Ecto neural progenitor cell (in vitro differentiated cells): ENCODE measurements around the gene CASKIN2.

Source experiments
- DNase-seq: peaks from one replicate; pipeline ENCODE4 v3.0.0-alpha.2; 2018; ENCODE audit warnings: low spot score

Gene CASKIN2

DNA sequence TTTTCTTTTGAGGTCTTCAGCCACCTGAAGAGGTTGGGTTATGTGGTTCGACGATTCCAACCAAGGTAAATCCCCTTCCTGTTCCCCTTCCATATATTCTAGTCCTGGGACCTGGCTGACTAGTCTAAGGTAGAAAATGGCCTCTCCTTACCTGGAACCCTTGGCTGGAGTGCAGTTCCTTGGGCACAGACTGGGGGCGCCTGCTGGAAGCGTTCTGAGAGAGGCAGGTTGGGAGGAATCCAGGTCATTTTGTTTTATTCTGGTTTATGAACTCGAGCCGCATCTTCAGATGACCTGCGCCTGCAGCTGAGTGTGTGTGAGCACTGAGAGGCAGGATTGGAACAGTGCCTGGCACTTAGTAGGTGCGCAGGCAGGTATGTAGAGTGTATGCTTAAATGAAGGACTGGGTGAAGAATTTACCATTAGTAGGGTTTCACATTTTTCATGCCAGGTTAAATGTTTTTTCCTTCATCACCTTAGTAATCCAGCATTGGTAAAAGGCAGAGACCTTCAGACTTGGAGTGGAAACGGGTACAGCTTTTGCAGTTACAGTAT is 3.7 kb upstream of the CASKIN2 start:
- DNase-seq: no peak

DNA sequence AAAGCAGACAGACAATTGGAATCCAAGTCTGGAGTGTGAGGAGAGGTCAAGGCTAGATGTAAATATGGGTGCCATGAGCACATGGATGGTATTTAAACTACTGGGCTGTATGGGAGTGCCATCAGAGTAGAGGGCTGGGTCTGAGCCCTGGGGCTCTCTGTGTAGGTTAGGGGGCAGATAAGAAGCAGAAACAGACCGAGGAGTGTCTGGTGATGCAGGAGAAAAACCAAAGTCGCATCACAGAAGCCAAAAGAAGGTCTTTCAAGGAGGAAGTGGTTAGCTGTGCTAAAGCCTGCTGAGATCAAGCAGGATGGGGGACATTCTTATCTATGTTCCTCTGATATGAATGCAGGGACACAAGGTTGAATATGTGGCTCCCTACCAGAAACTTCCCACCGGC is 2.9 kb upstream of the CASKIN2 start:
- DNase-seq: no peak

DNA sequence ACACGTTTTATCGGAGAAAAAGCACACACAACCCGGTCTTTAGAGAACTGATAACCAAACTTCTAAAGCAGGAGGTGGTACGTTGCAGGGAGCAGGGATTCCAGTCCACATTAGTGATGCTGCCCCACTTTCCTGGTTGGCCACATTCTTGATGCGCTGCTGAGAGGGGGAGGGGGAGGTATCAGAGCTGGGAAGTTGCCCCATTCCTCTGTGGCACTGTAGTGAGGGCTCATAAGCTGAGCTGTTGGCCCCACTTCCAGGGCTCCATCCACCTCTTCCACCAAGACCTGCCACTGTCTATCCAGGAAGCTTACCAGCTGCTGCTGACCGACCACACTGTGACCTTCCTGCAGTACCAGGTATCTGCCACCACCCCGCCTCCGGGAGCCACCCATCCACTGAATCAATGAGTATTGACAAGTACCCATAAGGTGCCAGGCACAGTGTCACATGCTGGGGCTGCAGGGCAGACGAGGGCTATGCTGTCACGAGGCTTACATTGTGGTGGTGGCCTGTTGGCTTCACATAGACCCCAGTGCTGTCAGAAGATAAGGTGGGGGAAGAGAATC is 2.0 kb upstream of the CASKIN2 start:
- no peak for DNase-seq

DNA sequence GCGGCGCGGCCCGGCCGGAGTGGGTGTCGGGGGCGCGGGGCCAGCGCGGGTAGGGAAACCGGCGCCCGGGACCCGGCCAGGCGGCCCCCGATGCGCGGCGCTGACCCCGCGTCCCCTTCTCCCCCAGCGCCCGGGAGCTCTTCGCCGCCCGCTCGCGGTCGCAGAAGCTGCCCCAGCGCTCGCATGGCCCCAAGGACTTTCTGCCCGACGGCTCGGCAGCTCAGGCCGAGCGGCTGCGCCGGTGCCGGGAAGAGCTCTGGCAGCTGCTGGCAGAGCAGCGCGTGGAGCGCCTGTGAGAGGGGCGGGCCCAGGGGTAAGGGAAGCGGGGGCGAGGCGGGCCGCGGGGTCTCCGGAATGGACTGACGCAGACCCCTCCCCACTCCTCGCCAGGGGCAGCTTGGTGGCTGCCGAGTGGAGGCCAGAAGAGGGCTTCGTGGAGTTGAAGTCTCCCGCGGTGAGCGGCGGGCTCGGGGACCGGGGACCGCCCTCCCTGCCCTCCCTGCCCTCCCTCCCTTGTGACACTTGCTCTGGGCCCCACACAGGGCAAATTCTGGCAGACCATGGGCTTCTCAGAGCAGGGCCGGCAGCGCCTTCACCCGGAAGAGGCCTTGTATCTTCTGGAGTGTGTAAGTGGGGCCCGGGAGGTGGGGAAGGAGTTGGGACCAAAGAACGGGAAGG is 1.4 kb upstream of the CASKIN2 start:
- peak; percentile 87 for DNase-seq

DNA sequence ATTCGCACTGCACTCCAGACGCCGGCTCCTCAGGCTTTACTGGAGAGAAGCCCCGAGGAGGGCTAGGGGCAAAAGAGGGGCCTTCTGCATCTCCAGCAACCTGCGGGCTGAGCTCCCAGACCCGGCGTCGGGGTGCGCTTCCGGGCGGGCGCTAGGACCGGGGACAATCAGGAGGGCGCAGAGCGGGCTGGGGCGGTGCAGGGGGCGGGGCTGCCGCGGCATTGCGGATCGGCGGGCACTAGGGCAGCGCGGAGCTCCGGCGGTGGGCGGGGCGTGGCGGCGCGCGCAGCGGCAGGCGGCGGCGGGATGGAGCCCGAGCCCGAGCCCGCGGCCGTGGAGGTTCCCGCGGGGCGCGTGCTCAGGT is 900 bp upstream of the CASKIN2 start, which contains the start of gene TSEN54:
TSS of gene TSEN54 (plus strand) at position 274 of the 364 bp plus-strand sequence. CDS start at position 307, 33 bp downstream.
- peak; percentile 97 for DNase-seq

DNA sequence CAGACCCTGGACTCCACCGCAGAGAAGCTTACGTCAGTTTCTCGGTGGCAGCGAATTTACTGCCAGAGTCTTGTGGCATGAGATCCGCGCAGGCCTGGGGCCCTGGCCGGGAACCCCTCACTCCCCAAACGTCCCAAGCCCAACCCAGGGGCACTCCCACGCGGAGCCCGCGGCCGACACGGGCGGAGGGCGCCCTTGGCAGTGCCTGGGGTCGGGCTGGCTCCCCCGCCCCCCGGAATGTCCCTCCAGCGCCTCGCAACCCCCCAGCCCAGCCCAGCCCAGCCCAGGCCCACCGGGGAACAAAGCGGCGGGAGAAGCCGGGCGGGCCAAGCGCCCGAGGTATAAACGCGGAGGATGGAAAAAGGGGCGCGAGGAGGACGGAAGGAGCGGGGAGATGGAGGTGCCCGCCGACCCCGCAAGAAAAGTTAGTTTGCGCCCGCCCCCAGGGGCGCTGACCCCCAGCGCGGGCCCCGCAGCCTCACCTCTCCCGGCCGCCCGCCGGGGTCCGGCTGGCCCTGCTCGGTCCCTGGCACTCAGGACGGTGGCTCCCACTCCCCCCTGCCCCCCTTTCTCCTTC is 330 bp downstream of the CASKIN2 start:
- DNase-seq: no peak

DNA sequence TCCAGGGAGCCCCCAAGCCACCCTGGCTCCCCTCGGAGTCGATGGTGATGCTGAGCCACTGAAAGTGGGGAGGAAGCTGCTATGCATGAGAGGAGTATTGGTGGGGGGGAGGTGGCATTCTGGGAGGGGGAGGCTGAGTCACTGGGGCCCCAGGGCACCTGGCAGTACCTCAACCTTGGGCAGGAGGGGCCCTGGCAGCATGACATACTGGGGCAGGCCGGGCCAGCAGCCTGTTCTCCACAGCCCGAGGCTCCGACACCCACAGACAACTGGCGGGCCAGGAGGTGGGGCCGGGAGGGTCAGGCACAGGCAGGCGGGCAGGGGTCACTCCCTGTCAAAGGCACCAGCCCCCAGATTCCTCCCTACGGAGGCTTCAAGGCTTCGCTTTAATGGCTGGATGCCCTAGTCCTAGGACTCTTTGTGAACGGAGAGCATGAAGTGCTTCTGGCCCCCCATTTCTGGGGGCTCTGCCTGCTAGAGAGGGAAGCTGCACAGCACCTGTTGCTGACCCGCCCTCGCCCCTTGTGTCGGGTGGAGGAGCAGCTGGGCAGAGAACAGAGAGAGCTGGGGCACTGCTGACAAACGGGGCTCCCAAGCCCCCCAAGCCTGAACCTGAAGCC is 928 bp downstream of the CASKIN2 start:
- no peak for DNase-seq

DNA sequence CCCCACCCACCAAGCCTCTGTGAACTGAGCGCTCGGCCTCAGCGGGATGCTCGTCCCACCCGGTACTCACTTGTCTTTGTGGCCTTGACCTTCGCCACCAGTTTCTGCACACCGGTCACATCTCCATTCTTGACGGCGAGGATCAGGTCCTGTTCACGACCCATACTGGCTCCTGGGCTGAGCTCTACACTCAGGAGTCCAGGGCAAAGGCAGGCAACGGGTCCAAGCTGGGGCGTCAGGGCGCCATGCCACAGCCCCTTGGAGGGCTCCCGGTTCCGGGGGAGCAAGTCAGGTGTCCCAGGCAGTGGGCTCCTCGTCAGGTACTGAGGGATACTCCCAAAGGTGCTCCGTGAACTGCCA is 1.7 kb downstream of the CASKIN2 start:
- no peak for DNase-seq

DNA sequence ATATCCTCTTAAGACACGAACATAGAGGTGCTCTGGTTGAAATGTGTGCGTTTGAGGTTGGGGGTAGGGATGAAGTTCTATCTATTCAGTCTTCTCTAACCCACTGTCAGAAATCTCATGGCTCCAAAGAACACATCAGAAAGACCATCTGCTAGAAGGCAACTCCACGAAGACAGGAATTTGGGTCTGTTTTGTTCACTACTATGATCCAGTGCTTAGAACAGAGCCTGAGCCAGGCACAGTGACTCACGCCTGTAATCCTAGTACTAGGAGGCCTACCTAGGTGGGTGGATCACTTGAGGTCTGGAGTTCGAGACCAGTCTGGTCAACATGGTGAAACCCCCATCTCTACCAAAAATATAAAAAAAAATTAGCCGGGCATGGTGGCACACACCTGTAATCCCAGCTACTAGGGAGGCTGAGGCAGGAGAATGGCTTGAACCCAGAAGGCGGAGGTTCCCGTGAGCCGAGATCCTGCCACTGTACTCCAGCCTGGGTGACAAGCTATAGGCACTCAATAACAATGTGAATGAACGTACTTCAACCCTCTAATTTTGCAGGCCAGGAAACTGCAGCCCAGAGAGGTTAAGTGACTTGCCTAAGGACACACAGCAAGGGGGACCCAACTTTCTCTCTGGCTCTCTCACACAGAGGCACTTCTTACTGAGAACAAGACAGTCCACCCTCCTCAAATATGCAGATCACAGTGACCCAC is 2.3 kb downstream of the CASKIN2 start:
- DNase-seq: no peak

DNA sequence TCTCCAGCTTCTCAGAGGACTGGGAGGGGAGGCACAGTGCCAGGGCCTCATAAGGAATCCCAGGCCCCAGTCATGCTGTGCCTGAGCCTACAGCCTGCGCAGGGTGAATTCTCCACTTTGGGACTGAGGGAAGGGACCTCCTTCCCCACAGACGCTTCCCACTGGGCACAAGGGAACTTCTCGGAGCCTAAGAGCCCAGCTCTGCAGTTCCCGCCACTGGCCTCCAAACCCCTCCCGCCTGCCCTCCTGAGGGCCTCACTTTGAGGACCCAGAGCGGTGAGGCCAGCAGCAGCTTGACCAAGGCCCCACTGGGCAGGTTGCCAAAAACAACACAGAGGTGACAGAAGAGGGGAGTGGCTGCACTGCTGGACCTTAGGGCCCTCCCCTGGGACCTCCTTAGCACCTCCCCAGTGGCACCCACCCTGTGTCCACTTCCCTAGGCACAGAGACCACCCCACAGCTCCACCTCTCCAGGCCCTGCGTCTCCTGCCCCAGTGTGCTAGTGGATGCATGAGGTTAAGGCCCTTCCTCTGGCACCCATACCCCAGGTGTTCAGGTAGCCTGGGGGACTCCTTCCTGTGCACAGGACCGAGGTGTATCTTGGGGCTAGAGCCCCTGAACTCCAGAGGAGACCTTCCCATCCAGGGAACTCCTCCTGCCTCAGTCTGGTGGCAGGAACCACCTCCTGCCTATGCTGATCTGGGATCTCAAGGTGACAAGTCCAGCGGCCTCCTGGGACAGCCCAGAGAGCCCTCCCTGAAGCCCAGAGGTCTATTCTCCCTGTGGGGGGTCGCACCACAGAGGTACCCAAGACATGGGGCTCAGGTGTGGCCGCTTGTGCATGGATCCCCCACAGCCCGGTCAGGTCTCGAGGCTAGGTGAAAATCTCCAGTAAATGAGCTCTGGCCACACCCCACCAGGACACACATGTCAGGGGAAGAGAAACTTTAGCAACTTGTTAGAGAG is 3.4 kb downstream of the CASKIN2 start:
- no peak for DNase-seq

DNA sequence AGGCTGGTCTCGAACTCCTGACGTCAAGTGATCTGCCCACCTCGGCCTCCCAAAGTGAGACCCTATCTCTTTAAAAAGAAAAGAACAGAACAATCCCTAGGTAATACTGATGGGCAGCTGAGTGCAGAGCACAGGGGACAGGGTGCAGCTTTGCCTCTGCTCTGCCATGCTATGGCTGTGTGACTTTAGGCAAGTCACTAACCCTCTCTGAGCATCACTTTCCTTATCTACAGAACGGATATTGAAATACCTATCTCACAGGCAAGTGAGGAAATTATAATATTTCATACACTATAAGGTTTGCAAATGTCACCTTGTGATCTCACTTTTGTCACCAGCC is 4.1 kb downstream of the CASKIN2 start:
- no peak for DNase-seq

DNA sequence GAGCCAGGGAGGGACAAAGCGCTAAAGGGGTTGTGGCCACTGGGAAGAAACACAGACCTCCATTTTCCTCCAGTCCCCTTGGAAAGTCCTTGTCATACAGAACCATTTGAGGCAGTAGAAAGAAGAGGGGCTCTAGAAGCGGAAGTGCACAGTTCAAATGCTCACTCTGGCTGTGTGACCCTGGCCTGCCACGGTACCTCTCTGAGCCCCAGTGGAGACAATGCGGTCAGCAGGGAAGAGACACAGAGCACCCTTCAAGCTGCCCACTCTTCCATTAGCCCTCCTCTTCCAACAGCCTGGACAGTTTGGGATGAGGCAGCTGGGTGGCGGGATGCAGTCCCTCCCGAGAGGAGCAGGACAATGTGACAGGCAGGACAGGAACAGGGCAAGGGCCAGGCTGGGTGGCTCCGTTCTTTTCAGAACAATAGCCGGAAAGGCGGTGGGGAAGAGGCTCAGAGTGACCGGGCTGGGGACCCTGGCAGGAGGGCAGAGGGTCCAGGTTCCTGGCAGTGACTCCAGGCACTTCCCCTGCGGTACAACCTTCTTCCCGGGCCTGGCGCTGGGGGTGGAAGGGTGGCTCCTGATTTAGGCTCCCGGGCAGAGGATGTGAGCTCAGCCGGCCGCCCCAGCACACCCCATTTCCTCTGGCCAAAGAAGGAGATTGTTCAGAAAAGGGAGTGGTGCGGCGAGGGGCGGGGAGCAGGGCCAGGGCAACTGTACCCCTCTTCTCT is 5.6 kb downstream of the CASKIN2 start:
- no peak for DNase-seq

DNA sequence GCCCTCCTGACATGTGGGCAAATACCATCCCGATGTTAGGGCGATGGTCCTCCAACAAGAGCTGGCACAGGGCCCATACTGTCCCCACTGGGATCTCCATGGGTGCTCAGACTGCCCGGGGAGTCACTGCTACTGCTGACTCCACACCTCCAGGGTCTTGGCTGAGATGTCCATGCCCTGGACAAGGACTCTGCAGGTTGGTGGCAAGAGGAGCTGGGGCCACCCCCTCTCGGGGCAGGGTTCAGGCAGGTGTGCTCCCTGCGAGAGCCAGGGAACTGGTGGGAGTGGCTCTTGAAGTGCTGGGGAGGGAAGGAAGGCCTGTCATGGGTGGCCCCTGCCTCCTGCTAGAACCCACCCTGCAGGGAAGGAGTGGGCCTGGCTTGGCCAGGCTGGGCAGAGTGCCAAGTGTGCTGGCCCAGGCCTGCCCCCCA is 6.4 kb downstream of the CASKIN2 start:
- DNase-seq: no peak

DNA sequence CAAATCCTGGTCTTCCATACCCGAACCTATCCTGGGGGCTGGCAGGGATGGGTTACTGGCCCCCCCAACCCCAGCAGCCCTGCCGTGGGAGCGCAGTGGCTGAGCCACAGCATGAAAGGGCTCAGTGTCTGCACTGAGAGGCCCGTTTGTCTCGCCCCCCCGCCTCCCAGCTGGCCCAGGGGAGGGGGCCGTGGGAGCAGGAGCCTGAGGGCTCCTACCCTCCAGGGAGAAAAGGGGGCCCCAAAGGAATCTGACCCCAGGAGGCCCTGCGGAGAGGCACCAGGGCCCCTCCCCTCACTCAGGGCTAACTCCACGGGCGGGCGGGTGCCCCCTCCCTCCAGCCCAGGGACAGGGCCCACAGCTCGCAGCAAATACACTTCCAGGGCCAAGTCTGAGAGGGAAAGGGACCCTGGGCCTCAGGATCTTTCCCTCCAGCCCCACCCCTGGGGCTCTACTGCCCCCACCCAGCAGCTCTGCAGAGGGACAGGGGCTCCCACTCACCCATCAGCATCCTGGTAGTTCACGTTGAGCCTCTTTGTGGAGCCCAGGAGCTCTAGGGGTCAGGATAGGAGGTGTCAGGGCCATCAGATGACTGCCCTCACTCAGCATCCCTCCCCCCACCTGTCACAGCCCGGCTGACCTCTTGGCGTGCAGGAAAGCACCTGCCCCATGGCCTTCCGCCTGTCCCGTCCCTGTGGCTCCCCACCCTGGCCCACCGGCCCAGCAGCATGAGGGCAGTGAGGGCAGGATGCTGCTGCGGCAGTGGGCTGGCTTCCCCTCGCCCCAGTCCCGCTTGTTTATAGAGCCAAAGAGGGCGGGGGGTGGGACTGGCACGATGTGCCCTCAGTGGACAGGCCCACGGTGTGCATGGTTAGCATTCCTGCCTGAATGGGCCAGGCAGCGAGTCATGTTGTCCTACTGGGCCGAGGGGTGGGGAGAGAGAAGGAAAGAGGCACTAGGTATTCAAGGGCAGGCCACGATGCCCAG is 7.3 kb downstream of the CASKIN2 start:
- no peak for DNase-seq

DNA sequence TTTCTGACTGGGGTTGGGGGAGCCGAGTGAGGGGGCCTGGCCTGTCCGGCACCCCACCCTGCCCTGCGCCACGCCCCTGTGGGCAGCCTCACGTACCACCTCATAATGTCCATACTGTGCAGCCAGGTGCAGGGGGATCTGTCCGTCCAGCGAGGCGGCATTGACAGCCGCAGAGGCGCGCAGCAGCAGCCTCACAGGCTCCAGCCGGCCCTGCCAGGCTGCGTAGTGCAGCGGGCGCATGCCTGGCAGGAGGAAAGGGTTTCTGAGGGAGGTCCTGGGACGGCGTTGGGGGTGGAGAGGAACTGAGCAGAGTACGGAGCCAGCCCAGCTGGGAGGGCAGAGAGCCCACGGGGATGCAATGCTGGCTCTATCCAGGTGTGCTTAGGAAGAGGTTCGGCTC is 8.4 kb downstream of the CASKIN2 start:
- no peak for DNase-seq

DNA sequence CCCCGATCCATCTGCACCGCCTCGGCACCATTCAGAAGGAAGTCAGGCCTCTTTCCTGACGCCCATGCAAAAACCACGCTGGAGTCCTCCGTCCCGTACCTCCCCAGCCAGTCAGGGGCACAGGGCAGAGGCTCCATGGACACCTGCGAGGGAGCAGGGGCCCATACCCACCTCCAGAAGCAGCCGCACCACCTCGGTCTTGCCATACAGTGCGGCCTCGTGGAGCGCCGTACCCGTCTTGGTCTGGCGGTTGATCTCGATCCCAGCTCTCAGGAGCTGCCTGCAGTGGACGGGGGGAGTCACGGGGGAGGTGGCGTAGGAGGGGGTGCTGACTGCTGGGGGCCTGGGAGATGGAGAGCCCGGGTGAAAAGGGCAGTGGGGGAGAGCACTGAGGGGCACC is 9.2 kb downstream of the CASKIN2 start:
- DNase-seq: no peak

DNA sequence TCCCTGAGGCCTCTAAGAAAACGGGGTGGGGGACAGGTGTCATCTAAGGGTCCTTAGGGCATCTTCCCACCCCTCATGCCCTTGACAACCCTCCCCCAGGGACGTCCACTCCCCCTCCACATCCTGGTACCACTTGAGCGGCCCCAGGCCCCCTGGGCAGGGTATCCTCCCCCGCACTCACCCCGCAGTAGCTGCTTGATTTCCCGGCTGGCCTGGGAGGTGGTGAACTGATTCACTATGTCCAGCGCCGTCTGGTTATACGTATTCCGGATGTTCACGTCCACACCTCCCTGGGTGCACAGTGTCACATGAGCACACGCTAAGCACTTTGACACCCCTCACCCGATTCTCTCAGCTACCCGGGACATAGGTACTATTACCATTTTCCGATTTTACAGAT is 9.7 kb downstream of the CASKIN2 start:
- no peak for DNase-seq

DNA sequence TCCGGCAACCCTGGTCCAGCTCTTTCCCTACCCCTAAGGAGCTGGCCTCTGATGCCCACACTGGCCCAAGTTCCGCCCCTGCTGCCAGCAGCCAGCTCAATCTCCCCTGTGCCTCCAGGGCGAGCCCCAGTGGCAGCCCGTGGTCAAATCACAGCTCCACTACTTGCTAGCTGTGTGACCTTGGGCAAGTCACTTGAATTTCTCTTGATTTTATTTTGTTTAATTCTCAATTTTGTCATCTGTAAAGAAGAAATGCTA is 10.3 kb downstream of the CASKIN2 start:
- DNase-seq: no peak

DNA sequence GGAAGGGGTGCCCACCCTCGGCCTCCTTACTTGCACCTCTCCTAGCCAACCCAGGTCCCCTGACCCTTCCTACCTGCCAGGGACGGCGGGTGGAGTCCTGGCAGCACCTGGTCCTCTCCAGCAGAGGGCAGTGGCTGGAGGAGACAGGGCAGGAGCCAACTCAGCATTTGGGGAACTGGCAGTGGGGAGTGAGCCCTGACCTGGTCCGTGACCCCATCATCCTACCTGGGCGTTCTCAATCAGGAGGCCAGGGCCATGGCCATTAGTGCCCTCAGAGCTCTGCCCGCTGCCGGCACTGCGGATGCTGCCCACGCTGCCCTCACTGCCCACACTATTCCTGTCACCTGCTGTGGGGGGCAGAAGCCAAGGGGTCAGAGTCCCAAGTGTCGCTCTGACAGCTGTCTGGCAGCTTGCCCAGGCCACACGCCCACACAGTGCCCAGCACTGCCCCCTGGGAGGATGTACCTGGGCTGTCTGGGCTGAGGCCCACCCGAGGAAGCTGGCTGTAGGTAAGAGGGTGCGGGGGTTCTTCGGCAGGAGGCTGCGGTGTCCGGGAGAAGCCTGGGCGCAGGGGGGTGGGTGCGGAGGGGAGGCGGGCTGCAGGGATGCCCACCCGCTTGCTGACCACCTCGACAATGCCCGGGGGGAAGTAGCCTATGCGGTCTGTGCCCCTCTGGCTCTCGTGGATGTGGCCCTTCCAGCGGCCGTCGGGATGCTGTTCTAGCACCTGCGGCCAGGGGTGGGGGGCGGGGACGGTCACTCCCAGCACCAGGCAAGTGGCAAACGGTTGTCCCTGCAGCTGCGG is 10.8 kb downstream of the CASKIN2 start:
- DNase-seq: no peak
